HFF-Myc (cell line): ENCODE measurements around the gene PLPP7.
"Not testable (repeated sequence)": the region's sequence is repeated elsewhere in the genome, so short reads cannot be mapped to it uniquely, and the experiment has no call there.

Experiments used
- DNase-seq: peaks from one replicate; pipeline ENCODE4 v3.0.0-alpha.2; 2011; ENCODE audit warnings: low read depth; ENCODE audit errors: extremely low read depth
- H3K4me3 ChIP-seq: replicated peaks from 2 replicates; pipeline ENCODE4 v1.5.1; 2011; ENCODE audit warnings: low read depth, mild to moderate bottlenecking, control low read depth, low read length
- TF ChIP-seq, protein P1 (sequence below): IDR thresholded peaks from 2 replicates; pipeline ENCODE4 v1.5.1; 2012; ENCODE audit warnings: mild to moderate bottlenecking, low read depth, low read length, control low read depth; ENCODE audit errors: missing control alignments

PLPP7 gene

DNA sequence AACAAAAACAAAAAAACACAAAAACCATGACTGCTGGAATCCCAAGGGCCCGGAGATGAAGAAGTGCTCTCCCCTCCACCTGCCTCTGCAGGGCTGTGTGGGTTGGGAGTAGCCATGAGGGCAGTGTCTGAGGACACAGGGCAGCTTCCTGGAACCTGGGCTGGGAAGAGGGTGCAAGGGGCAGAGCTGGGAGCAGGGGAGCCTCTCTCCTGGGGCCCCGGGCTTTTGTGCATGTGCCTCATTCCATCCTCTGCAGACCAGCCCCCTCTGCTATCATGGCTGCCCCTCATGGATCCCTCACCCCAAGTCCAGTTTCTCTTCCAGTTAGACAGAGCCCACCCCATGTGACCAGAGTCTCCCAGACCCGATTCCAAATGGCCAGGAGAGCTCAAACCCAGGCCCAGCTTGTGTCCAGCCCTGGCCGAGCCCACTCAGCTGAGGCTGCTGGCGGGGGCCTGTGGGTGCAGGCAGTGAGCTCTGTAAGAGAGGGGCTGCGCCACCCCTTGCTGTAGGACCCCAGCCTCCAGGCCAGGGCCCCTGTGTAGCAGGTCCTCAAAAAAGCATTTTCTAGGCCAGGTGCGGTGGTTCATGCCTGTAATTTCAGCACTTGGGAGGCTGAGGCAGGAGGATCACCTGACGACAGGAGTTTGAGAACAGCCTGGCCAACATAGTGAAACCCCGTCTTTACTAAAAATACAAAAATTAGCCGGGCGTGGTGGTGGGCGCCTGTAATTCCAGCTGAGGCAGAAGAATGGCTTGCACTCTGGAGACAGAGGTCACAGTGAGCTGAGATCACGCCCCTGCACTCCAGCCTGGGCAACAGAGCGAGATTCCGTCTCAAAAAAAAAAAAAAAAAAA lies 44.5 kb downstream of the PLPP7 start:
- H3K4me3 ChIP-seq = no peak overlapping the region
- TF ChIP-seq, protein P1, sequence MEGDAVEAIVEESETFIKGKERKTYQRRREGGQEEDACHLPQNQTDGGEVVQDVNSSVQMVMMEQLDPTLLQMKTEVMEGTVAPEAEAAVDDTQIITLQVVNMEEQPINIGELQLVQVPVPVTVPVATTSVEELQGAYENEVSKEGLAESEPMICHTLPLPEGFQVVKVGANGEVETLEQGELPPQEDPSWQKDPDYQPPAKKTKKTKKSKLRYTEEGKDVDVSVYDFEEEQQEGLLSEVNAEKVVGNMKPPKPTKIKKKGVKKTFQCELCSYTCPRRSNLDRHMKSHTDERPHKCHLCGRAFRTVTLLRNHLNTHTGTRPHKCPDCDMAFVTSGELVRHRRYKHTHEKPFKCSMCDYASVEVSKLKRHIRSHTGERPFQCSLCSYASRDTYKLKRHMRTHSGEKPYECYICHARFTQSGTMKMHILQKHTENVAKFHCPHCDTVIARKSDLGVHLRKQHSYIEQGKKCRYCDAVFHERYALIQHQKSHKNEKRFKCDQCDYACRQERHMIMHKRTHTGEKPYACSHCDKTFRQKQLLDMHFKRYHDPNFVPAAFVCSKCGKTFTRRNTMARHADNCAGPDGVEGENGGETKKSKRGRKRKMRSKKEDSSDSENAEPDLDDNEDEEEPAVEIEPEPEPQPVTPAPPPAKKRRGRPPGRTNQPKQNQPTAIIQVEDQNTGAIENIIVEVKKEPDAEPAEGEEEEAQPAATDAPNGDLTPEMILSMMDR = no peak
- DNase-seq = no peak

DNA sequence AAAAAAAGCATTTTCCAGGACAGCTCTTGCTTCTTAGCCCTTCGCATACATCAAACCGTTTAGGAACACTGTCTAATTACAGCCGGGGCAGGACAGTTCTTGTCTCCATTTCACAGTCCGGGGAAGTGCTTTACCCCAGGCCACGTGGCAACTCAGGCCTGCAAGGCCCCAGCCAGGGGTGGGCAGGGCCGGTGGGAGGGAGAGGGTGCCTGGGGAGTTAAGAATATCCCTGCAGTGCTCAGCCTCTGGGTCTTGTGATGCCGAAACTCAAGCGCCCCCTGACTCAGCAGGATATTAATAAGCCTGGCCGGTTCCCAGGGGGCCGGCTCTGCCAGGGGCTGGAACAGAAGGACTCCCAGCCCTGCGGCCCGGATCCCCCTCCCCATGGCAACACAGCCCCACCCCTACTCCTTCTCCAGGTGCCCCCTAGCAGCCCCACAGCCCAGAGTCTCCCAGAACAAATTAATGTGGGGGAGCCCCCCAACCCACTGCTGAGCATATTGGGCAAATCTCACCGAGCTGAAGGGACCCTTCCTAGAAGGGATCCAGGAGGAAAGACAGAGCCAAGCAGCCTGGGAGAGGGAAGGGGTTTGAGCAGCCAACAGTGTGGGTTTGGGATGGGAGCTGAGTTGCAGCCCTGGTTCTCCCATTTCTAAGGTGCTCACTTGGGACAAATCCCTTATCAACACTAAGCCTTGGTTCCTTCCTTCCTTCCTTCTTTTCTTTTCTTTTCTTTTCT lies 45.3 kb downstream of the PLPP7 start:
- TF ChIP-seq, protein P1 = no peak
- no peak for DNase-seq

DNA sequence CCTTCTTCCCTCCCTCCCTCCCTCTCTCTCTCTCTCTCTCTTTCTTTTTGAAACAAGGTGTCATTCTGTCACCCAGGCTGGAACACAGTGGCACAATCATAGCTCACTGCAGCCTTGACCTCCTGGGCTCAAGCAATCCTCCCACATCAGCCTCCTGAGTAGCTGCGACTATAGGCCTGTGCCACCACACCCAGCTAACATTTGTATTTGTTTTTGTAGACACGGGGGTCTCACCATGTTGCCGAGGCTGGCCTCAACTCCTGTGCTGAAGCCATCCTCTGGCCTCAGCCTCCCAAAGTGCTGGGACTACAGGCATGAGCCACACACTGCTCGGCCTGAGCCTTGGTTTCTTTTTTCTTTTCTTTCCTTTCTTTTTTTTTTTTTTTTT lies 45.8 kb downstream of the PLPP7 start:
- DNase-seq = no peak
- TF ChIP-seq, protein P1 = no peak
- no peak overlapping the region for H3K4me3 ChIP-seq

More for the DNA sequence above, 45.3 kb downstream of the PLPP7 start:
- H3K4me3 ChIP-seq = no peak overlapping the region

DNA sequence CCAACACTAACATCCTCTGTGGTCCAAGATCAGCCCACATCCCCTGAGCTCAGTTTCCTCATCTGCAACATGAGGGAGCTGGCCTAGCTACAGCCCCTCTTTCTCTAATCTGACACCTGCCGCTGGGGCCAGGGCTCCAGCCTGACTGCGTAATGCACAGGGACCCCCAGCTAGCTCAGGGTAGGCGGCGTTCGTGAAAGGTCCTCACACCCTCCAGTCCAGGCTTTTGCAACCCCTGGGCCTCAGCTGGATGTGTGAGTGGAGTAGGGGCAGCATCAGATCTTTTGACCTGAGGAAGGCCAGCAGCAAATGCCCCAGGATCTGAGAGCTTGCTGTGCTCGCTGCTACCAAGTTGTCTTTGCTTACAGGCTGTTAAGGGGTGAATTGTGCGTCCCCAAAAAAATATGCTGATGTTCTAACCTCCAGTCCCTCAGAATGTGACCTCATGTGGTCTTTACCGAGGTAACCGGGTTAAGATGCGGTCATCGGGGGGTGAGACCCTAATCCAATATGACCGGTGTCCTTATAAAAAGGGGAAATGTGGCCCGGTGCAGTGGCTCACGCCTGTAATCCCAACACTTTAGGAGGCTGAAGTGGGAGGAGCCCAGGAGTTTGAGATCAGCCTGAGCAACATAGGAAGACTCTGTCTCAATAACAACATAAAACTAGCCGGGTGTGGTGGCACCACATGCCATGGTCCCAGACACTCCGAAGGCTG lies 47.8 kb downstream of the PLPP7 start:
- DNase-seq = no peak
- no peak overlapping the region for H3K4me3 ChIP-seq
- TF ChIP-seq, protein P1 = no peak

DNA sequence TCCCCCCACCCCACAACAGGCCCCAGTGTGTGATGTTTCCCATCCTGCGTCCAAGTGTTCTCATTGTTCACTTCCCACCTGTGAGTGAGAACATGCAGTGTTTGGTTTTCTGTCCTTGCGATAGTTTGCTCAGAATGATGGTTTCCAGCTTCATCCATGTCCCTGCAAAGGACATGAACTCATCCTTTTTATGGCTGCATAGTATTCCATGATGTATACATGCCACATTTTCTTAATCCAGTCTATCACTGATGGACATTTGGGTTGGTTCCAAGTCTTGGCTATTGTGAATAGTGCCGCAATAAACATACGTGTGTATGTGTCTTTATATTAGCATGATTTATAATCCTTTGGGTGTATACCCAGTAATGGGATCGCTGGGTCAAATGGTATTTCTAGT lies 49.7 kb downstream of the PLPP7 start:
- not testable (repeated sequence) for DNase-seq, H3K4me3 ChIP-seq

DNA sequence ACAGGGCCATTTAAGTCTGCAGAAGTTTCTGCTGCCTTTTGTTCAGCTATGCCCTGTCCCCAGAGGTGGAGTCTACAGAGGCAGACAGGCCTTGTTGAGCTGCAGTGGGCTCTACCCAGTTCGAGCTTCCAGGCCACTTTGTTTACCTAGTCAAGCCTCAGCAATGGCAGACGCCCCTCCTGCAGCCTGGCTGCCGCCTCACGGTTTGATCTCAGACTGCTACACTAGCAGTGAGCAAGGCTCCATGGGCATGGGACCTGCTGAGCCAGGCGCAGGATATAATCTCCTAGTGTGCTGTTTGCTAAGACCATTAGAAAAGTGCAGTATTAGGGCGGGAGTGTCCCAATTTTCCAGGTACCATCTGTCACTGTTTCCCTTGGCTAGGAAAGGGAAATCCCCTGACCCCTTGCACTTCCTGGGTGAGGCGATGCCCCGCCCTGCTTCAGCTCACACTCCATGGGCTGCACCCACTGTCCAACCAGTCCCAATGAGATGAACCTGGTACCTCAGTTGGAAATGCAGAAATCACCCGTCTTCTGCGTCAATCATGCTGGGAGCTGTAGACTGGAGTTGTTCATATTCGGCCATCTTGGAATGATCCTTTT lies 55.5 kb downstream of the PLPP7 start:
- not testable (repeated sequence) for DNase-seq, H3K4me3 ChIP-seq

DNA sequence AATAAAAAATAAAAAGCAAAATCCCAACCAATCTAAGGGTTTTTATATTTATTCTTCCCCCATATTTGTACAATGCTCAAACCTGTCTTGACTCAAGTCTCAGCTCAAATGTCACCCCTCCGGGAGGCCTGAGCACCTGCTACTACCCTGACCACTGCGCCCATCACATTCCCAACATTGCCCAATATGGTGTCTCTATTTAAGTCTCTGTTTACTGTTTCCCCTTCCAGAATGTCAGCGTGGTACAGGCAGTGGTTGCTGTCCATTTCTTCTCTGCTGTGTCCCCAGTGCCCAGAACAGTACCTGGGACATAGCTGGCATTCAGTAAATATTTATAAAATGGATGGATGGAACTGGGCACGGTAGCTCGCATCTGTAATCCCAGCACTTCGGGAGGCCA lies 57.0 kb downstream of the PLPP7 start:
- no peak overlapping the region for H3K4me3 ChIP-seq
- DNase-seq = no peak
- TF ChIP-seq, protein P1 = no peak
